SK-N-SH (cell line): ENCODE measurements around the gene TMEM187. TPM values are rescaled to one million over a fixed set of nuclear protein-coding genes. Genes with fewer than 3 reads are reported as not detected.

Source experiments
- CTCF ChIA-PET: fragments of 300-600, 350-600 bp; formaldehyde crosslinking; extraction: SDS; loops from one replicate; lab custom pipeline; 2021; lab: Yijun Ruan, JAX
- POLR2A ChIA-PET: fragments of 350-600 bp; sonication (Branson Sonifier 250); formaldehyde crosslinking; extraction: SDS; loops from one replicate; lab custom pipeline; 2020; ENCODE audit warnings: antibody characterized with exemption, inconsistent platforms; lab: Yijun Ruan, JAX
- DNase-seq: peaks from one replicate; pipeline ENCODE4 v3.0.0; 2012
- H2AFZ ChIP-seq: fragments of 200-600 bp; sonication (generic); 2 replicates; pipeline ENCODE4 v1.8.1; 2016; ENCODE audit warnings: antibody characterized with exemption, mild to moderate bottlenecking, low read depth
- H3F3A ChIP-seq: fragments of 200-600 bp; sonication (generic); replicated peaks from 2 replicates; pipeline ENCODE3; 2016; ENCODE audit warnings: antibody characterized with exemption, mild to moderate bottlenecking; ENCODE audit not compliant: insufficient read depth
- H3K27ac ChIP-seq, 2 experiments: fragments of 200-500 bp in 1 of 2; fragments of 200-600 bp in 1 of 2; sonication (Bioruptor generic) in 1 of 2; sonication (generic), shearing (Covaris generic) in 1 of 2; 2 replicates each; pipeline versions ENCODE4 v1.5.1 to v1.6.1; 2014 to 2016; ENCODE audit warnings: low read depth in 2 of 2, inconsistent platforms in 1 of 2, low read length in 1 of 2, mild to moderate bottlenecking in 1 of 2, mixed read lengths in 1 of 2
- H3K27me3 ChIP-seq: fragments of 200-600 bp; sonication (generic), shearing (Covaris generic); 2 replicates; pipeline ENCODE4 v1.6.1; 2016; ENCODE audit warnings: mixed run types; ENCODE audit not compliant: insufficient read depth
- H3K36me3 ChIP-seq, 2 experiments: fragments of 200-500 bp in 1 of 2; fragments of 200-600 bp in 1 of 2; sonication (Bioruptor generic) in 1 of 2; sonication (generic) in 1 of 2; replicated peaks in 1 of 2; 2 replicates each; pipeline versions ENCODE3 to v1.5.1; 2014 to 2016; ENCODE audit warnings: low read length in 1 of 2, mild to moderate bottlenecking in 1 of 2; ENCODE audit not compliant: insufficient read depth in 2 of 2, control insufficient read depth in 1 of 2
- H3K4me1 ChIP-seq, 2 experiments: fragments of 200-500 bp in 1 of 2; fragments of 200-600 bp in 1 of 2; sonication (Bioruptor generic) in 1 of 2; sonication (generic), shearing (Covaris generic) in 1 of 2; 2 replicates each; pipeline versions ENCODE4 v1.5.1 to v1.6.1; 2014 to 2016; ENCODE audit warnings: low read depth in 1 of 2, low read length in 1 of 2, mixed run types in 1 of 2; ENCODE audit not compliant: insufficient read depth in 2 of 2, control insufficient read depth in 1 of 2
- H3K4me2 ChIP-seq: fragments of 200-600 bp; sonication (generic), shearing (Covaris generic); 2 replicates; pipeline ENCODE4 v1.6.1; 2017; ENCODE audit warnings: mixed run types
- H3K4me3 ChIP-seq, 2 experiments: fragments of 200-500 bp in 1 of 2; fragments of 200-600 bp in 1 of 2; sonication (Bioruptor generic) in 1 of 2; sonication (generic), shearing (Covaris generic) in 1 of 2; 2 replicates each; pipeline versions ENCODE4 v1.5.1 to v1.8.1; 2014 to 2016; ENCODE audit warnings: low read depth in 2 of 2, inconsistent platforms in 1 of 2, low read length in 1 of 2, mild to moderate bottlenecking in 1 of 2, mixed read lengths in 1 of 2, moderate library complexity in 1 of 2
- H3K79me2 ChIP-seq: fragments of 200-600 bp; sonication (generic); 2 replicates; pipeline ENCODE4 v1.8.1; 2017; ENCODE audit warnings: mild to moderate bottlenecking; ENCODE audit not compliant: insufficient read depth
- H3K9ac ChIP-seq: fragments of 200-600 bp; sonication (generic); 2 replicates; pipeline ENCODE4 v1.6.1; 2017; ENCODE audit warnings: mixed run types
- H3K9me2 ChIP-seq: fragments of 200-600 bp; sonication (generic); 2 replicates; pipeline ENCODE4 v1.6.1; 2017; ENCODE audit warnings: mixed run types
- H3K9me3 ChIP-seq: fragments of 200-600 bp; sonication (generic); 2 replicates; pipeline ENCODE4 v1.6.1; 2017; ENCODE audit warnings: mixed run types, mild to moderate bottlenecking, moderate library complexity
- H4K20me1 ChIP-seq: fragments of 200-600 bp; sonication (generic); 2 replicates; pipeline ENCODE4 v1.6.1; 2017; ENCODE audit warnings: mild to moderate bottlenecking, mixed run types; ENCODE audit not compliant: insufficient read depth
- CHD2 ChIP-seq: fragments of 150-350 bp; IDR thresholded peaks from 2 replicates; pipeline ENCODE4 v1.6.1; 2018; ENCODE audit warnings: low read length; ENCODE audit not compliant: partially characterized antibody
- CTCF ChIP-seq: fragments of 200-600 bp; sonication (generic); IDR thresholded peaks from 2 replicates; pipeline ENCODE4 v1.6.1; 2017; ENCODE audit warnings: antibody characterized with exemption, mild to moderate bottlenecking, moderate library complexity
- ELF1 ChIP-seq: IDR thresholded peaks from 2 replicates; pipeline ENCODE4 v1.4.0; 2012
- EP300 ChIP-seq, 2 experiments: IDR thresholded peaks; 2 replicates each; pipeline versions ENCODE4 v1.4.0 to v1.6.1; 2012; ENCODE audit warnings: borderline replicate concordance in 1 of 2, low read depth in 1 of 2, low read length in 1 of 2
- EZH2phosphoT487 ChIP-seq: fragments of 200-600 bp; sonication (generic); IDR thresholded peaks from 2 replicates; pipeline ENCODE4 v1.6.1; 2017; ENCODE audit warnings: low read depth, mixed run types, mild to moderate bottlenecking, antibody characterized with exemption, moderate library complexity, borderline replicate concordance
- FOSL2 ChIP-seq: IDR thresholded peaks from 2 replicates; pipeline ENCODE4 v1.4.0; 2012; ENCODE audit warnings: low read depth, mild to moderate bottlenecking, moderate library complexity, borderline replicate concordance
- GABPA ChIP-seq: IDR thresholded peaks from 2 replicates; pipeline ENCODE4 v1.4.0; 2012; ENCODE audit warnings: low read depth, mild to moderate bottlenecking
- GATA2 ChIP-seq: sonication (generic); formaldehyde crosslinking; IDR thresholded peaks from 2 replicates; pipeline ENCODE4 v1.5.0; 2020; ENCODE audit warnings: mild to moderate bottlenecking, missing genetic modification reagents
- IRF3 ChIP-seq: fragments of 150-350 bp; IDR thresholded peaks from 2 replicates; pipeline ENCODE4 v1.6.1; 2016; ENCODE audit warnings: mild to moderate bottlenecking, low read depth, low read length
- JUND ChIP-seq: IDR thresholded peaks from 2 replicates; pipeline ENCODE4 v1.4.0; 2012
- MEF2A ChIP-seq: IDR thresholded peaks from 2 replicates; pipeline ENCODE4 v1.4.0; 2012; ENCODE audit warnings: low read depth, borderline replicate concordance
- MXI1 ChIP-seq: IDR thresholded peaks from 2 replicates; pipeline ENCODE4 v1.6.1; 2012; ENCODE audit warnings: mild to moderate bottlenecking, low read depth, low read length, improper control_type of control experiment
- POLR2AphosphoS5 ChIP-seq: IDR thresholded peaks from 2 replicates; pipeline ENCODE4 v1.6.1; 2012; ENCODE audit warnings: low read depth, low read length
- RAD21 ChIP-seq: IDR thresholded peaks from 2 replicates; pipeline ENCODE4 v1.6.1; 2012; ENCODE audit warnings: mild to moderate bottlenecking, low read length
- RCOR1 ChIP-seq: fragments of 150-350 bp; IDR thresholded peaks from 2 replicates; pipeline ENCODE4 v1.6.1; 2017; ENCODE audit warnings: antibody characterized with exemption, low read length
- RFX5 ChIP-seq: IDR thresholded peaks from 2 replicates; pipeline ENCODE4 v1.6.1; 2012; ENCODE audit warnings: mild to moderate bottlenecking, improper control_type of control experiment, low read length
- SMC3 ChIP-seq: IDR thresholded peaks from 2 replicates; pipeline ENCODE4 v1.6.1; 2012; ENCODE audit warnings: low read depth, low read length, improper control_type of control experiment
- TCF12 ChIP-seq: IDR thresholded peaks from 2 replicates; pipeline ENCODE4 v1.4.0; 2012
- TEAD4 ChIP-seq: IDR thresholded peaks from 2 replicates; pipeline ENCODE4 v1.4.0; 2012; ENCODE audit warnings: mild to moderate bottlenecking, borderline replicate concordance; ENCODE audit not compliant: insufficient read depth
- WGBS: methylation state at CpG from one replicate; pipeline ENCODE4 v1.1.6; 2017; ENCODE audit warnings: low lambda C conversion rate; 5-methylcytosine and 5-hydroxymethylcytosine counted together
- polyA plus RNA-seq, 3 experiments: library from polyadenylated mRNA; depleted of rRNA; stranded (reverse); fragments of >200 nt; gene quantifications; 2 replicates each; pipeline ENCODE4 v1.2.3, GENCODE V29; 2012

Gene TMEM187
- polyA plus RNA-seq, 1 of the 3 experiments (the other 2 are of a cell fraction), result 10.9 TPM

GRCh38 chrX:154026136-154027021, 53.8 kb downstream of the TMEM187 start:
- no peaks in the 10 kb centered on the region for H3K9me2 ChIP-seq
- H3K4me1 ChIP-seq, result peaks cover 0 to 6% of the 10 kb centered on the region in 2 experiments; a peak in 1 of 4 replicates
- no peaks in the 10 kb centered on the region for H3K79me2 ChIP-seq
- peaks cover 67% of the 10 kb centered on the region for H3K27me3 ChIP-seq
- no peak overlapping the region for H2AFZ ChIP-seq
- no peak for DNase-seq
- no peaks in the 10 kb centered on the region for H4K20me1 ChIP-seq
- no peaks in the 10 kb centered on the region for H3K9me3 ChIP-seq
- H3K36me3 ChIP-seq, result peaks cover 0 to 6% of the 10 kb centered on the region in 2 experiments
- CTCF ChIA-PET, result interaction anchor here (0.7 to 12.4 kb wide), 4 partner anchors 13 to 27 kb away, joined by 3 to 94 read pairs (median 4); no protein-coding TSS in a partner anchor
- no peak overlapping the region for H3K4me3 ChIP-seq
- TF ChIP-seq GABPA (no peak), SMC3 (no peak)
- TF ChIP-seq, all 33 proteins: peak for 0
- peaks cover 6% of the 10 kb centered on the region for H3F3A ChIP-seq
- no peak overlapping the region for H3K9ac ChIP-seq
- 50% methylated on average over 21 of the region's 21 CpGs for WGBS
- no peak overlapping the region for H3K4me2 ChIP-seq
- no peak overlapping the region for H3K27ac ChIP-seq
- POLR2A ChIA-PET, result no interaction called here

GRCh38 chrX:154027022-154027402, 54.5 kb downstream of the TMEM187 start:
- Histone ChIP-seq H4K20me1 (no peaks in the 10 kb centered on the region), H3K9ac (no peak overlapping the region), H3K27me3 (peaks cover 70% of the 10 kb centered on the region), H3K27ac (no peak overlapping the region), H3K36me3 (peaks cover 0 to 10% of the 10 kb centered on the region in 2 experiments), H3K4me1 (peaks cover 0 to 6% of the 10 kb centered on the region in 2 experiments; a peak in 1 of 4 replicates), H2AFZ (no peak overlapping the region), H3K9me2 (no peaks in the 10 kb centered on the region), H3K79me2 (no peaks in the 10 kb centered on the region), H3F3A (no peaks in the 10 kb centered on the region), H3K4me3 (no peak overlapping the region), H3K9me3 (no peaks in the 10 kb centered on the region), H3K4me2 (no peak overlapping the region)
- 29% methylated on average over 6 of the region's 6 CpGs for WGBS
- DNase-seq, result no peak
- POLR2A ChIA-PET, result no interaction called here
- CTCF ChIA-PET, result interaction anchor here (0.7 to 12.4 kb wide), 4 partner anchors 13 to 26 kb away, joined by 3 to 94 read pairs (median 4); no protein-coding TSS in a partner anchor
- TF ChIP-seq RCOR1 (no peak), POLR2AphosphoS5 (no peak)

GRCh38 chrX:154027986-154028385, 55.4 kb downstream of the TMEM187 start:
- Histone ChIP-seq H4K20me1 (no peaks in the 10 kb centered on the region), H3K9me2 (no peaks in the 10 kb centered on the region), H3K9ac (no peak overlapping the region), H3K27me3 (peaks cover 79% of the 10 kb centered on the region), H3K4me2 (no peak overlapping the region), H3F3A (no peaks in the 10 kb centered on the region), H3K9me3 (no peaks in the 10 kb centered on the region), H3K36me3 (peaks cover 0 to 11% of the 10 kb centered on the region in 2 experiments), H3K79me2 (no peaks in the 10 kb centered on the region), H2AFZ (no peak overlapping the region), H3K4me1 (no peaks in the 10 kb centered on the region; a peak in 1 of 4 replicates), H3K4me3 (no peak overlapping the region), H3K27ac (no peak overlapping the region)
- DNase-seq, result no peak
- ChIA-PET POLR2A (no interaction called here), CTCF (interaction anchor here (1.1 to 12.4 kb wide), 4 partner anchors 9 to 24 kb away, joined by 3 to 94 read pairs (median 5); no protein-coding TSS in a partner anchor)
- 8% methylated on average over 1 of the region's 1 CpG for WGBS
- TF ChIP-seq TEAD4, result no peak
- no peak for TF ChIP-seq RFX5
- TF ChIP-seq SMC3, result no peak
- TF ChIP-seq POLR2AphosphoS5, result no peak
- TF ChIP-seq ELF1, result no peak
- no peak for TF ChIP-seq MEF2A
- no peak for TF ChIP-seq TCF12
- no peak for TF ChIP-seq EZH2phosphoT487
- no peak for TF ChIP-seq RCOR1
- TF ChIP-seq FOSL2, result no peak
- TF ChIP-seq MXI1, result no peak
- TF ChIP-seq CTCF, result no peak
- TF ChIP-seq GATA2 (CRISPR knock-in tag), result no peak
- TF ChIP-seq CHD2, result no peak
- no peak for TF ChIP-seq RAD21
- no peak for TF ChIP-seq IRF3
- no peak for TF ChIP-seq JUND
- no peak for TF ChIP-seq EP300 (IDR thresholded peaks at IDR 0.05; ENCODE audit: borderline replicate concordance in 1 of 2, low read depth in 1 of 2, low read length in 1 of 2)
- TF ChIP-seq GABPA, result no peak
